Ishikawa (cell line): ENCODE data around the gene CLSTN2.

Experiments used
- CEBPB ChIP-seq: IDR thresholded peaks from 2 replicates; pipeline ENCODE4 v1.6.1; 2012
- CREB1 ChIP-seq: IDR thresholded peaks from 2 replicates; pipeline ENCODE4 v1.6.1; 2012; ENCODE audit warnings: low read depth
- EGR1 ChIP-seq: IDR thresholded peaks from 2 replicates; pipeline ENCODE4 v1.6.1; 2012
- EP300 ChIP-seq: IDR thresholded peaks from 2 replicates; pipeline ENCODE4 v1.6.1; 2012; ENCODE audit warnings: borderline replicate concordance
- FOXM1 ChIP-seq: IDR thresholded peaks from 2 replicates; pipeline ENCODE4 v1.6.1; 2012; ENCODE audit warnings: low read depth, borderline replicate concordance
- NFIC ChIP-seq: IDR thresholded peaks from 2 replicates; pipeline ENCODE4 v1.6.1; 2012
- RAD21 ChIP-seq: IDR thresholded peaks from 2 replicates; pipeline ENCODE4 v1.6.1; 2012; ENCODE audit warnings: low read depth
- TAF1 ChIP-seq: IDR thresholded peaks from 2 replicates; pipeline ENCODE4 v1.6.1; 2012; ENCODE audit warnings: low read depth, mild to moderate bottlenecking
- TCF12 ChIP-seq: IDR thresholded peaks from 2 replicates; pipeline ENCODE4 v1.6.1; 2012; ENCODE audit warnings: low read depth
- TEAD4 ChIP-seq: IDR thresholded peaks from 2 replicates; pipeline ENCODE4 v1.6.1; 2012
- YY1 ChIP-seq: IDR thresholded peaks from 2 replicates; pipeline ENCODE4 v1.6.1; 2012; ENCODE audit warnings: low read depth
- ZBTB7A ChIP-seq: IDR thresholded peaks from 2 replicates; pipeline ENCODE4 v1.6.1; 2012; ENCODE audit warnings: low read depth
- TF ChIP-seq, protein P1 (sequence below): IDR thresholded peaks from 2 replicates; pipeline ENCODE4 v1.6.1; 2012; ENCODE audit warnings: low read depth, mild to moderate bottlenecking
- TF ChIP-seq, protein P2 (sequence below): IDR thresholded peaks from 2 replicates; pipeline ENCODE4 v1.6.1; 2012
- TF ChIP-seq, protein P3 (sequence below): IDR thresholded peaks from 2 replicates; pipeline ENCODE4 v1.6.1; 2012

Gene CLSTN2

DNA sequence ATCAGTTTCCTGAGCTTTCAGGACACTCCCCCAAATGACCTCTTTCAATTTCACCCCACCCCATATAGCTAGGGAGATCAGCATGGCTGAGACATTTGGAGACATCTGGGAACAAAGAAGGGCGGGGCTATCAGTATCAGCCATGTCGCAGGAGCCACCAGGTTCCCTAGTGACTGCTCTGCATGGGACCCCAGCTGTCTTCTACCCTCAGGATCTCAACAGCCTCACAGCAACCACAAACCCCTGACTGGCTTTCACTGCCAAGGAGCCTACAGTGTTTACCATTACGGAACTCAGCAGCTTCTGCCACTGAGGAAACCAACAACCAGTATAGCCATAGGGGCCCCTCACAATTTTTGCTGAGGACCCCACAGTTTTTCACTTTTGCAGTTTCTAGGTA lies 473.3 kb downstream of the CLSTN2 start:
- no peak for TF ChIP-seq TEAD4
- no peak for TF ChIP-seq EGR1
- no peak for TF ChIP-seq RAD21
- no peak for TF ChIP-seq EP300
- no peak for TF ChIP-seq NFIC
- no peak for TF ChIP-seq FOXM1
- TF ChIP-seq CEBPB: no peak
- TF ChIP-seq, protein P1, sequence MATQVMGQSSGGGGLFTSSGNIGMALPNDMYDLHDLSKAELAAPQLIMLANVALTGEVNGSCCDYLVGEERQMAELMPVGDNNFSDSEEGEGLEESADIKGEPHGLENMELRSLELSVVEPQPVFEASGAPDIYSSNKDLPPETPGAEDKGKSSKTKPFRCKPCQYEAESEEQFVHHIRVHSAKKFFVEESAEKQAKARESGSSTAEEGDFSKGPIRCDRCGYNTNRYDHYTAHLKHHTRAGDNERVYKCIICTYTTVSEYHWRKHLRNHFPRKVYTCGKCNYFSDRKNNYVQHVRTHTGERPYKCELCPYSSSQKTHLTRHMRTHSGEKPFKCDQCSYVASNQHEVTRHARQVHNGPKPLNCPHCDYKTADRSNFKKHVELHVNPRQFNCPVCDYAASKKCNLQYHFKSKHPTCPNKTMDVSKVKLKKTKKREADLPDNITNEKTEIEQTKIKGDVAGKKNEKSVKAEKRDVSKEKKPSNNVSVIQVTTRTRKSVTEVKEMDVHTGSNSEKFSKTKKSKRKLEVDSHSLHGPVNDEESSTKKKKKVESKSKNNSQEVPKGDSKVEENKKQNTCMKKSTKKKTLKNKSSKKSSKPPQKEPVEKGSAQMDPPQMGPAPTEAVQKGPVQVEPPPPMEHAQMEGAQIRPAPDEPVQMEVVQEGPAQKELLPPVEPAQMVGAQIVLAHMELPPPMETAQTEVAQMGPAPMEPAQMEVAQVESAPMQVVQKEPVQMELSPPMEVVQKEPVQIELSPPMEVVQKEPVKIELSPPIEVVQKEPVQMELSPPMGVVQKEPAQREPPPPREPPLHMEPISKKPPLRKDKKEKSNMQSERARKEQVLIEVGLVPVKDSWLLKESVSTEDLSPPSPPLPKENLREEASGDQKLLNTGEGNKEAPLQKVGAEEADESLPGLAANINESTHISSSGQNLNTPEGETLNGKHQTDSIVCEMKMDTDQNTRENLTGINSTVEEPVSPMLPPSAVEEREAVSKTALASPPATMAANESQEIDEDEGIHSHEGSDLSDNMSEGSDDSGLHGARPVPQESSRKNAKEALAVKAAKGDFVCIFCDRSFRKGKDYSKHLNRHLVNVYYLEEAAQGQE: no peak
- no peak for TF ChIP-seq ZBTB7A

DNA sequence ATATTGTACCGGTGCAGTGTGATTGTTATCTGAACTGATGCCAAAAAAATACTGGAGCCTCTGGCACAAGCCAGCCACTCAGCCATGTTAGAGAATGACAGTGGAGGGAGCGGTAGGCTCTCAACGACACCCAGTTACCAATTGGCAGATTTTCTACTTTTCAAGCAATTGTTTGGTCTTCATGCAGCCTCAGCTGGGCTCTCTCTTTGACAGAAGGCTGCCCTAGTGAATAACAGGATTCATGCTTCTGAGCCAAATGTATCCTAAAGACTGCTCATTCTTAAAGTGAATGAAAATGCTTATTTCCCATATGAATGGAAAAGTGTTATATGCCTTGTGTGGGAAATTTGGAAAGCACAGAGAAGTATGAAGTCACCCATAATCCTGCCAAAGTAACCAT lies 481.7 kb downstream of the CLSTN2 start:
- no peak for TF ChIP-seq TCF12

DNA sequence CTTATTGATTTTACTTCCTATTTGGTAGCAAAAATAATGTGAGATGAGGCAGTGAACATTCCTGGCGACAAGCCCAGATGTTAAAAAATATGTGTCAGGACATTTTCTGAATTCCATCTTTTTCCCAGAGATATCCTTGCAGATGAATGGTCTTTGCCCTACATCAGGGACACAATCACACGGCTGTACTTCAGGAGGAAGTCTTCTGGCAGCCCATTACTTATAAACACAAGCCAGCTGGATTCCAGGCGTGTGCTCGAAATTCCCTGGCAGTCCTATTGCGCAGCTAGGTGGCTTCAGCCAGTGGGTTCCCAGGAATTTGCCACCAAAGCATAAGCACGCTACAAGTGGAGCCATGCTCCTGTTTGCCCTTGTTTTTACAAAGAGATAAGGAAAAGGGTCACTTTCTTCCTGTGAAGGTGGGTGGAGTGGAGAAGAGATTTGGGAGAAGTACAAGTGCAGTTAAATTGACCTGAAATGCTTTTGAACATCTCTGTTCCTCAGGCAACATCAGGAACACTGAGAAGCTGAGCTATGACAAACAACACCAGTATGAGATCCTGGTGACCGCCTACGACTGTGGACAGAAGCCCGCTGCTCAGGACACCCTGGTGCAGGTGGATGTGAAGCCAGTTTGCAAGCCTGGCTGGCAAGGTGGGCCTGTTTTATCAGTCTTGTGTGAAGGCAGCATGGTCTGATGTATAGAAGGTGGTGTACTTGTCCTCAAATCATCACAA lies 485.8 kb downstream of the CLSTN2 start:
- TF ChIP-seq TEAD4 (no peak), EP300 (no peak), FOXM1 (no peak), TCF12 (no peak), ZBTB7A (no peak), EGR1 (no peak), YY1 (no peak), TAF1 (no peak)
- TF ChIP-seq, protein P2, sequence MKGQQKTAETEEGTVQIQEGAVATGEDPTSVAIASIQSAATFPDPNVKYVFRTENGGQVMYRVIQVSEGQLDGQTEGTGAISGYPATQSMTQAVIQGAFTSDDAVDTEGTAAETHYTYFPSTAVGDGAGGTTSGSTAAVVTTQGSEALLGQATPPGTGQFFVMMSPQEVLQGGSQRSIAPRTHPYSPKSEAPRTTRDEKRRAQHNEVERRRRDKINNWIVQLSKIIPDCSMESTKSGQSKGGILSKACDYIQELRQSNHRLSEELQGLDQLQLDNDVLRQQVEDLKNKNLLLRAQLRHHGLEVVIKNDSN: no peak

DNA sequence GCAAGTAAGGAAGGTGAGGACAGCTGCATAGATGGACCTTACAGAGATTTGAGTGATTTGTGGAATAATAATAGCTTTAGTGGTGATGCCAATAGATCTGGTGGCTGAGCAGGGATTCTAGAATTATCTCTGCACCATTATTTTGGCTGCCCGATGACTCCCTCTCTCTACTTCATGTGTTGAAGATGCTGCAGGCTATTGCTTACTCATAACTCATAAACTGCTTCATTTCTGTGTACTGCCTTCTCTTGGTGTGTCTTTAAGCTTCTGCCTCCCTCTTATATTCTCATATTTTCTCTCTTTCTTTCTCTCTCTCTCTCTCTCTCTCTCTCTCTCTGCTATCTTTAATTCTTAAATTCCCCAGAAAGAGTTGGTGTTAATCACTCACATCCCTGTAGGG lies 486.9 kb downstream of the CLSTN2 start:
- TF ChIP-seq TCF12 (no peak), EGR1 (no peak), ZBTB7A (no peak), FOXM1 (no peak), CREB1 (no peak), NFIC (no peak), RAD21 (no peak)
- TF ChIP-seq, protein P3, sequence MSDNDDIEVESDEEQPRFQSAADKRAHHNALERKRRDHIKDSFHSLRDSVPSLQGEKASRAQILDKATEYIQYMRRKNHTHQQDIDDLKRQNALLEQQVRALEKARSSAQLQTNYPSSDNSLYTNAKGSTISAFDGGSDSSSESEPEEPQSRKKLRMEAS: no peak
- TF ChIP-seq, protein P2: no peak
- TF ChIP-seq, protein P1: no peak

DNA sequence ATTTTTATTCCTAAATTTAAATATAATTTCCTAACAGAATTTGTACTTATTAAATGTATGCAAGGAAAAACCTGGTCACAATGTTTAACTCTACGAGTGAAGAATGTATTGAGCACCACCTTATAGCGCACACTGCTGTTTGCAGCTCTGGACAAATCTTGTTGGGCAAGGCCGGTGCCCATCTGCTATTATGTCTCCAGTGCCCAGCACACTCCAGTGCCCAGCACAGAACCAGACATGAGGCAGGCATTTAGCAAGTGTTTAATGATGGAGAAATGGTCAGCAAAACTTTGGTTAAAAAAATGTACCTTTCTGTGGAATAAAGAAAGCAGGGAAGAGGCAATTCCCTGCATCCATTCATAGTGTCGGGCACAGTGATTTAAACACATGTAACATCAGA lies 488.2 kb downstream of the CLSTN2 start:
- TF ChIP-seq ZBTB7A (no peak), TAF1 (no peak), TEAD4 (no peak), EP300 (no peak), TCF12 (no peak), CEBPB (no peak), RAD21 (no peak), FOXM1 (no peak), NFIC (no peak), EGR1 (no peak), YY1 (no peak), CREB1 (no peak)
- TF ChIP-seq, protein P1: no peak
- TF ChIP-seq, protein P3: no peak
- TF ChIP-seq, protein P2: no peak
